HG02852 (cell line): Measurements from ENCODE around the gene PLD6.
A peak's percentile ranks its signal among the peaks of the same experiment; 100 is the strongest.

Source experiments
- ATAC-seq: cut with Tn5 transposase; IDR thresholded peaks from one replicate; pipeline ENCODE4 v1.9.1; 2021; ENCODE audit warnings: mild to moderate bottlenecking, moderate library complexity; ENCODE audit not compliant: unreplicated experiment

The PLD6 gene

DNA sequence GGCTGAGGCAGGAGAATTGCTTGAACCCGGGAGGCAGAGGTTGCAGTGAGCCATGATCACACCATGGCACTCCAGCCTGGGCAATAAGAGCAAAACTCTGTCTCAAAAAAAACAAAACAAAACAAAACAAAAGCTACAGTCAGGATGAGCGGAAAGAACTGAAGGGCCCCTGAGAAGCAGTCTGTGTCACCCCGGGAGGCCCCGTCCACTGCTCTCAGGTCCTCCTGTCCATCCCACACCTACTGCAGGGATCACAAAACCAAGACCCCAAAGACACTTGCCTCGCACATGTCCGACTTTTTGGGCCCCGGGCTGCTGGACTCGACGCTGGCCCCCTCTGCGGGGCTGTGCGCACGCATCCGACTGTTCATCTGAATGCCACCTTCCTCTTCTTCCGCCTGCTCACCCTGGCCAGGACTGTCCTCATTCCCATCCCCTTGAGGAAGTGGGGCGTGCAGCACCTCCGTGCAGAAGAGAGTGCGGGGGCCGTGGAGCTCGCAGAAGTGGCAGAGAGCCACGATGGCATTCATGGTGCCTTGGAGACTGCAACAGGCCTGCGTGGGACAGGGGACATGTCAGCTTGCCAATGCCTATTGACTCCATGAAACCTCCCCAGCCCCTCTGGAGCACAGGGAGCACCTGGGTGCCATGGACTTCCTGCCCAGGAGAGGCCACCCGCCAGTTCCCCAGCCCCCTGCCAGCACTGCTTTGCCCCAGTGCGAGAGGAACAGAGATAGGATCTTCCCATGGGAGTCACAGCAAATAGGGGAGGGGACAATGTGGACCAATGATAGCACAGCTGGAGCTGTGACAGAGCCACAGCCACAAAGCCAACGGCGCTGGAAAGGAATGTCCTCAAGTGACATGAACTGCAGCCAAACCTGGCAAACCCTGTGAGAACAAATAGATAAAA, 21.7 kb upstream of the PLD6 start:
- no peak for ATAC-seq

DNA sequence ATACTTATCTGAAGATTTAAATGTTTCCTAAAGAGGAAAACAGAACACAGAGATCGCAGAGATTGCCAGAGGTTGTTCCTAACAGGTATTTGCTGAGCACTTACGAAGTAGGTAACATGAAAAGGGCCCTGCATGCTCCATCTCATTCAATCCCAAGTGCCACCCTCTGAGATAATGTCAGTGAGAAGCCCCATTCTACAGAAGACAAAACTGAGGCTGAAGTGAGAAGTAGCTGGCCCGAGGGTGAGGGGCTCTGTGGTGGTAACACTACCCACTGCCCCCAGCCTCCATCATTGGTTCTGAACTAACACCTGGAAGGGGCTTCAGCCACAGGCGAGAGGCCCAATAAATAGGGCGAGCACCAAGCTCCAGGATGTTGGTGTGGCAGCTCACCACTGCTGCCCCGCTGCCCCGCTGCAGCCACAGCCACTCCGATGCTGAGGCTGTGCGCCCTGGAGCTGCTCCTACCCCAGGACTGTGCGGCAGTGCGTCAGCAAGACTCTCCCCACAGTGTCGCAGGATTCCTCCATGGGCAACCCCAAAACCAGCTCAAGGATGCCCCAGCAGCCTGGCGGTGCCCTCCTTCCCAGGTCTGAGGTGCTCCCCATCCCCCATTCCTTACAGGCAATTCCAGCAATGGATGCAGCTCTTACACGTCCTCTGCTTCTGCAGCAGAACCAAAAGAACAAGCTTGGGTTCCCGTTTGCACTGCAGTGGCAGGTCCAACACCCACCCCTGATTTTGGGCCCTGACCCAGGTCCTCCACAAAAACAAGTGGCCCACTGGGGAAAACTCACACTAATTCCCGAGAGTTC, 20.5 kb upstream of the PLD6 start:
- no peak for ATAC-seq

DNA sequence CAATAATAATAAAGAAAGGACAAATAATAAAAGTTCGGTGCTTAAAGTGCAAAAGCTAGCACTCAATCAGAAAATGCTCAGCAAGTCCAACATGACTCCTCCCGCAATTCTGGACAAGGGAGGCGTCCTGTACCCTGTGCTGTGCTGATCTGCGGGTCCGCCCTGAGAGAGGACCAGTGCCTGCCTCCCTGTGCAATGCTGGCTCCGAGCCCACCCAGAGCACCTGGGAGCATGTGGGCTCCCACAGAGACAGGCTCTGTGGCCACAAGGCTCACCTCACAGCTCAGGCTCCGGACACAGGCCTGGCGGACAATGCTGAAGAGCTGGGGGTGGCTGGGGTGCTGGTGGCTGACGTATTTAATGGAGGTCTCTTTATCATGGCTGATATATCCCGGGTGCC, 19.8 kb upstream of the PLD6 start:
- no peak for ATAC-seq

DNA sequence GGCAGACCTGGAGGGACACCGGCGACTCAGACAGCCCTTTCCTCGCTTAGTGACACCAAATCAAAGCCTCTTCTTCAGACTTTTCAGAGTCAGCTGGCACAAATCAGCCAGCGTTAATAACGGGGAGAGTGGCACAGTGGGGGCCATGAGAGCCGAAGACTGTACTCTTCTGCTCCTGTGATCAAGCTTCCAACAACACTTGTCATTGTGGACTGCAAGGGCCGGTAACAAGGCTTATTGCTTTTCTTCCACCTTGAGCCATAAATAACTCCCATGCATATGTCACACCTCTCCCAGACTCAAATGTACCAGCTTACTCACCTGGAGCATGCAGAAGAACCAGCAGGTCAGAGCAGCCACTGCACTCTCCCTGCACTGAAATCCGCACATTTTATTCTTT, 18.0 kb upstream of the PLD6 start:
- no peak for ATAC-seq

DNA sequence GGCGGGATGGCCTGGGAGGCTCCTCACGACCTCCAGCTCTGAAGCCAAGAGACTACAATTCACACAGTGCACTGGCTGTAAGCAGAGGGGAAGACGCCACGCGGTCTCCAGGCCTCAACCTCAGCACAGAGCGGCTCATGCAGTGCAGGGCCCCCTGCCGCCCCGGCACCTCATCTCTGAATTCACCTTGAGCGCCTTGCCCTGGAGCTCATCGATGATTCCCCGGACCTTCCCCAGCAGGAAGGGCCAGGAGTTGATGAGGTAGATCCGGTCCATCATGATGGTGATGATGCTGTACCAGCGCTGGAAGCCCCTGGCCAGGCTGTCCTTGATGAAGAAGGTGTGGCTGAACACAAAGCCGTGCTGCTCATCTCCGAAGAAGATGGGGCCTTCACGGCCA, 17.6 kb upstream of the PLD6 start:
- ATAC-seq, result no peak

DNA sequence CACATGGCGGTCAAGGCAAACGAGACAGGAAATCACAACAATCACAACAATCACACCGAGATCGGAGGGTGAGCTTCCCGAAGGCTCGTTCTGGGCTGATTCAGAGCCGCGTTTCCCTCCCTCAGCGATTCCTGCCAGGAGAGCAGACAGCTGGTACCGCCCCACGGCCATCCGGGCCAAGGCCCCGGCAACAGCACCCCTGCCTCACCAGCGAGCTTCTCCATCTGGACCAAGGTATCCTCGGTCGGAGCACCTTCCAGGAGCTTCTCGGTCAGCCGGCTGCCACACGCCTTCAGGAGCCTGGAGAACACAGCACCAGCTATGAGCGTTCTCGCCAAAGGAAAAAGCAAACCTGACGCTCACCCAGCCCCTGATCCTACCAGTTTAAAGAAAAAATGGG, 15.2 kb upstream of the PLD6 start:
- ATAC-seq, result no peak

DNA sequence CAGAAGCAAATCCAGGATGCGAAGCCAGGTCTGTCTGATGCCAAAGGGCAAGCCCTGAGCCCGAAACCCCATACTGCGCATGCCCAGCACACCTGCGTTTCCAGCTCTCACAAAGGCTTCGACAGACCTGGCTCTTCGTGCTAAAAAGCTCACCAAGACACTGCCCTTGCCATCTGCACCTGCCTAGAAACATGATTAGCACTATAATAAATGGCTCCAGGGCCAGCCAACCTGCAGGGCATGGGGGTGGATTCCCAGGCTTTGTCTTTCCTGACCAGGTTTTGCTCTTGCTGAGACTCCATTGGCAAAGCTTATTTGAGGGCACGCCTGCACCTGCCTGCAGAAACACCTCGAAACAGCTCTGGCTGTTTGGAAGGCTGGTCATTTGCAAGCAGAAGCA, 14.4 kb upstream of the PLD6 start:
- no peak for ATAC-seq

DNA sequence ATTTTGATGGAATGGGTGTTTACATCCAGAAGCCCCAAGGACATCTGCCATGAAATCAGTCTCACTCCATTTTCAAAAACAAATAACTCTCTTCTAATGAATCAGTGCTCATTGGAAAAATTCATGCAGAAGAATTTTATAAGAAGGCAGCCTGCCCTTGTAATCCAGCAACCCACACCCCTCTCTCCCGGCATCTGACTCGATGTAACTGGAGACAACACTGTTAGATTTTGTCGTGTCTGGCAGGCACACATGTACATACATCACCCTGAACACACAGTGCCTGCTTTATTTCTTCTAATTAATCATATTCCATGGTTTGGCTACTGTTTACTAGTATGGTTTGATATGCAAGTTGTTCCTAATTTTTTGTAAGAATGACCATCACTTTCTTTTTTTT, 11.9 kb upstream of the PLD6 start:
- ATAC-seq, result no peak

DNA sequence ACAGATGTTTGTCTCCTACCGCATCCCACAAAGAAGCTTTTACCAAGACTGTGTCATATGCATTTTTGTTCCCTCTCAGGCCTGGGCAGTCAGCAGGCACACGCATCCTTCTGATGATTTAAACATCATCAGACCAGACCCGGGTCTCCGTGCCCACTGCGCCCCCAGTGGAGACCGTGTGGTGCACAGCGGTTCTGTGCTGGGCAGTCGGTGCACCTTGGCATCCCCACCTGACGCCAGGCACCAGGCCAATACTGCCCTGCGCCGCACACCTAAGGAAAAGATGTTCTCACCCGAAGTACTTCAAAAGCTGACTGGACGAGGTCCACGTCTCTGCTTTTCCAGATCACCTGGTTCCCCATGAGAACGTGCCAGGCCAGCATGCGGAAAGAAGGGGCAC, 10.6 kb upstream of the PLD6 start:
- no peak for ATAC-seq

DNA sequence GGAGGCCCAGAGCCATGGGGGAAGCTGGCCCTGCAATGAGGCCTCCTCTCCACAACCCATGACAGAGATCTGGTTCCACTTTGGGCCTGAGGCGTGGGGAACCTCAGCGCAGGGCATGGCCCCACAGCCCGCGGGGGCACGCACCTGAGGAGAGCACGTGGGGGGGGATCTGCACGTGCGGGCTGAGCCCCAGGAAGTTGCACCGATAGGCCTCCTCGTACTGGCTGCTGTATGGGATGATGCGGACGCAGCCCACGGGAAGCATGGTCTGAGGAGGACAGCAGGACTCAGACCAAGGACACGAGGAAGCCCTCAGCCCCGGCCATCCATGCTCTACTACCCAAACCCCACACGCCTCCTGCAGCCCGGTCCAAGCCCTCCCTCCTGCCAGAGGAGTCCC, 10.1 kb upstream of the PLD6 start:
- no peak for ATAC-seq

DNA sequence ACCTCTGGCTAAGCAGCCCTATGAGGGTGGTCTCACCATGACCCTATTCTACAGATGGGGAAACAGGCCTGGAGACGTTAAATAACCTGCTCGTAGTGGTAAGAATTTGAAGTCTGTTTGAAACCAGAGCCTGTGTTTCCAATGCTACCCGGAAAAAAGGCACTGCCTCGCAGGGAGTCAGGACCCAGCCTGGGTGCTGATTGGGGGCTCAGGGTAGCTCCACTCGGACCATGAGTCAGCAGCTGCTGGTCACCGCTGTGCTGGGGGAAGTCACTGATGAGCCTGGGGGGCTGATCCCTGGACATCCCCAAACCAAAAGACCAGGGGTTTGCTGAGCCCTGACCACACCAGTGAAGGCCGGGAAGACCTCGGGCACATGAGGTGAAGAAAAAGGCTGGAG, 9.4 kb upstream of the PLD6 start:
- no peak for ATAC-seq

DNA sequence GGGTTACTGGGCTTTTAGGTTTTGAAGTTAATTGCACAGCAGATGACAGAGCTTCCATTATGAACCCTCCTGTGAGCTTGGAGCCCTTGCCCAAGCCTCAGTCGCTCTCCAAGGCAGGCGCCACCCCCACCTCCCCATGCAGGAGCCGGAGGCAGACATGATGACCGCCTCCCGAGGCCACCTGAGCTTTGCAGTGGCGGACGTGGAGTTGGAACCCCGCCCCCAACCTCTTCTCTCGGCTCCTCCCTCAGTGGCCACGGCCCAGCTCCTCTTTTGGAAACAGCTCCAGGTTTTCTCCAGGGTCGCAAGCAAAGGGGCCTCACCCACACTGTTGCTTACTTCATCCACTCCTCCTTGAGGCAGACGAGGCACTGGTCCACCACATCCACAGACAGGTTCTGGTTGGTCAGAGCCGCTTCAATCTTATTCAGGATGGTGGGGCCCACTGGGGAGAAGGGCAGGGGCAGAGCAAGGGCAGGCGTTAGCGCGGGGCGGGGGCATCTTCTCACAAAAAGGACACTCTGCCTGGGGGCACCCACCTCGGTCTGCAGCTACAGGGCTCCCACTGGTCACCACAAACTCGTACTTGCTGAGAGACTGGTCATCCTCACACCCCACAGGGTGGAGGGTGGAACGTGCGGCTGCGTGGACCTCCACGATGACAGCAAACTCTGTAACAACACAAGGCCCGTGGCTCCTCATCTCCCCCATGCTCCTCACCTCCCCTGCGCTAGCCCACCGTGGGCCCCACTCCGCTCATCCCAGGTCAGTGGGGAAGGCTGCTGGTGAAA, 8.7 kb upstream of the PLD6 start:
- no peak for ATAC-seq

DNA sequence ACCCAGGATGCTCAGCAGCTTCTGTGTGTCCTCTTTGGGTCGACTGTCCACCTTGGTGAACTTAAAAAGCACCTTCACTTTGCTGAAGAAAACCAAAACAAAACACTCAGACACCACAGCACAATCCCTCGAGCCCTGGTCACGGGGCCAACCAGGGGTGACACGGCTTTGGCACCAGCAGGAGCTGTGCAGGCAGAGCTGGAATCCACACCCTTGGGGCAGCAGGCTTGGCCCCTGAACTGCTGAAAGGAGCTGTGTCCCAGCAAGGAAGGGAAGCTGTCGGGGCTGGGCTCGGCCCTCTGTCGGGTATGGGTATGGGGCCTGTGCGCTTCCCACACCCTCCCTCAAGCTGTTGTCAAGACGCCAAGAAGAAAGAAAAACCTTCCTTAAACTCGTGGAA, 7.6 kb upstream of the PLD6 start:
- no peak for ATAC-seq

DNA sequence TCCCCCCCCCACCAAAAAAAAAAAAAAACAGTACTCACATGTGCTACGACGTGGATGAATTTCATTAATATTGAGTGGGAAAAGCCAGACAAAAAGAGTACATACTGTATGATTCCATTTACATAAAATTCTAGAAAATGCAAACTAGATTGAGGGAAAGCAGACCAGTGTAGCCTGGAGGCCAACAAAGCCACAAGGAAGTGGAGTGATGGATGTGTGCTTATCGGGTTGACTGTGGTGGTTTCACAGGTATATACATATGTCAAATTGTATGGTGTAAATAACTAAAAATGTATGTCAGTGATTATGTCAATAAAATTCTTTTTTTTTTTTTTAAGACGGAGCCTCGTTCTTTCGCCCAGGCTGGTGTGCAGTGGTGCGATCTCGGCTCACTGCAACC, 1.9 kb upstream of the PLD6 start:
- ATAC-seq, result no peak

DNA sequence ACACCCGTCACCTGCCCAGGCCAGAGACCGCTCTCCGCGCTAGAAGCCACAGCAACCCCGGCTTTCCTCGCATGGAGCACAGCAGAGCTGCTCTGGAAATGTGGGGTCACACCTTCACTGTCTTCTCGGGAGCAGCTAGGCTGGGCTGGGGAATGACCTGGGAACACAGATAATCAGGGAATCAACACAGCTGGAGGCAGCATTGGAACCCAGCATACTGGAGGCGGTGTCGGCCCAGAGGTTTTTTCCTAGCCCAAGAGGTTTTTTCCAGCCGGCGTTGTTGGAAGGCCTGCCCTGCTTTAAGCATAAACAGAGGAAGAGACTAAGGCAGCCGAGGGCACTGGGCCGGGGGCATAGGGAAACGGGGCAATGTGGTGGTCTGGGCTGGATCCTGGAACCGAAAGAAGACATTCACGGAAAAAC, 791 bp upstream of the PLD6 start:
- no peak for ATAC-seq

DNA sequence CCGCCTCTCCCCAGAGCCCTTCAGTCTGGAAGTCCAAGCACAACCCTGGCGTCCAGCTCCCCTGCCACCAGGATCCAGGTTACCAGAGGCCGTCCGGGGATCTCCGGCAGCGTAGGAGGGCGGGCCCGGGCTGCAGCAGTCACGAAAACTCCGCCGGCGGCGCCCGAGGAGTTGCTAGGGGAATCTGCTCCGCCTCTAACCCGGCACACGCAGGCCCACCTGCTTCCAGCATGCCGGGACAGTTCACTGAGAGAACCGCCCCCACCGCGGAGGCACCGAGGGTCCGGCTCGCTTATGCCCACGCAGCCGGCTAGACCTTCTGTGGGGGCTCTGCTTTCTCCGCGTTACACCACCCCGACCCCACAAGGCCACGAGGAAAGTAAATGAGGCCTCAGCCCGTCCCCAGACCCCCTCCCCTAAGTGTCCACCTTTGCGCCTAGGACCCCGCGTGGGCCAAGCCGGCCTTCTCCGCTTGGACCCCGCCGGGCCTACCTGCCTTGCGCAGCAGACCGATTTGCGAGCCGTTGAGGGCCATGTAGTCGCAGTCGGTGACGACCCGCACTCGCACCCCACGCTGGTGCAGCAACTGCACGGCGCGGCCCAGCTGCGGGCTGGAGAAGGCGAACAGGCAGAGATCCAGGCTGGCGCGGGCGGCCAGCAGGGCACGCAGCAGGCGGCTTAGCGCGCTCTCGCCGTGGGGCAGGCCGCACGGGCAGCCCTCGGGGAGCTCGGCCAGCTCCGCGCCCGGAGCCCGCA, 587 bp downstream of the PLD6 start:
- ATAC-seq, result peak; percentile 46

DNA sequence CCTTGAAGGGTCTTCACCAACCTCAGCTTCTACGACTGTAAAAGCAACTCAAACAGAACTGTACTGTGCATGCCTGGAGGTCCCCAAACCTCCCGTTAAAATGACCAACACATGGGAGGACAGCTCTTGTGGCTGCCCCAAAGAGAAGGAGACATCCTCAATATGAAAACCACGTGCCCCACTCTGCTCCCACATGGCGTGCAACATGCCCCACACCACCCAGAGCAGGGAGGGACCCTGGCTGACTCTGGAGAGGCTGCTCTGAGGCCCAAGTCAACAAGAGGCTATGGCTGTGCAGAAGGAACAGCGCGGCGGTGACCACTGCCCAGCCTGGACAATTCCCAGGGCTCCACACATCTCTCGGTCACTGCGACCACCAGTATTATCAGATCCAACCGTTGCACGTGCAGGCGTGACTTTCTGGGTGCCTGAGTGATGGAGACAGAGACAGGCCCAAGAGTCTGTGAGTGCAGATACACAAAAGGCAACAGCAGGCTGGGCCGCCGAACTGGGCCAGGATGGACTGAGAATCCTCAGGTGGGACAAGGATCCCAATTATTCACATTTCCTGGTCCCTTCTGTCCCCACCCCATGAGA, 1.4 kb downstream of the PLD6 start:
- no peak for ATAC-seq

DNA sequence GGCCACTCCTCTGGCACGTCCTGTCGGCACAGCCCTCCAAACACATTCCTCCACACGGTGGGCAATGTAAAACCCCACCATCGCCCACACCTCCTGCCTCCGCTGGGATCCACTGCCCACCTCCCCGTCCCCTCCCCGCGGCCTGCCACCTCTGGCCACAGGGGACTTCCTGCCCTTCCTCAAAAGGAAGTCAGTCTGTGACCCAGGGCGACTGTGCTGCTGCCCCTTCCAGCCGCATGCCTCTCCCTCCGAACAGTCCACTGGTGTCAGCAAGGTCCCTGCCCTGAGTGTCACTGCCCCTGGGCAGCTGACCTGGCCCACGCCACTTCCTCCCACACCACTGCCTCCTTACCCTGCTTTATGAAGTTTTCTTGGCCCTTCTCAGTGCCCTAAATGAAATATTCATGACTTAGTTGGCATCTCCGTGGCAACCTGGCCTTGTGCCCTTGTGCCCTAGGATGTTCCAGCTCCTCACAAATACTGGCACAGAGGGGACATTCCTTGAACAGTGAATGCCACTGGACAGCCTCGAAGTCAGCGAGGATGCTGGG, 2.0 kb downstream of the PLD6 start:
- no peak for ATAC-seq

DNA sequence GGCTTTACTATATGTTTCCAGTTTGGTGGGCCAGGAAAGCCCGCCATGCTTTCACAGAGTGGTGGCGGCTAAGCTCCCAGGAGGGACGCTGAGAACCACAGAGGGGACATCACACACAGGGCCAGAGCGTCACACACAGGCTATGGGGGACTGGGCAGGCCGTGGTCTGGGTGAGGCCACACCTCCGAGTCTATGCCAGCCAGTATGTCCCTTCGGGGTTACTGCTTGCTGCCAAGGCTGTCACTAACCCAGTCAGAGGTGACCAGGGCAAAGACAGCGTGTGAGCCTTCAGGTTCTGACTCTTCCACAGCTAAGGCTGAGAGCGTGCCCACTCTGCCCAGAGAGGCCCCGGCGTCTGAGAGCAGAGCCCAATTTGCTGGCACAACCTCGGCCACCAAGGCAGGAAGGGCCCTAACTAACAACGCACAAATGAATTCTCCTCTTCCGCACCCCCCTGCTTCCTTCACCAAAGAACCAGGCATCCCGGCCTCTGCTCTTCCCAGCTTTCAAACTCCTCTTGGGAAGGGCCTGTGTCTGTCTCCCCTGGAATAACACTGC, 2.9 kb downstream of the PLD6 start:
- ATAC-seq, result no peak

DNA sequence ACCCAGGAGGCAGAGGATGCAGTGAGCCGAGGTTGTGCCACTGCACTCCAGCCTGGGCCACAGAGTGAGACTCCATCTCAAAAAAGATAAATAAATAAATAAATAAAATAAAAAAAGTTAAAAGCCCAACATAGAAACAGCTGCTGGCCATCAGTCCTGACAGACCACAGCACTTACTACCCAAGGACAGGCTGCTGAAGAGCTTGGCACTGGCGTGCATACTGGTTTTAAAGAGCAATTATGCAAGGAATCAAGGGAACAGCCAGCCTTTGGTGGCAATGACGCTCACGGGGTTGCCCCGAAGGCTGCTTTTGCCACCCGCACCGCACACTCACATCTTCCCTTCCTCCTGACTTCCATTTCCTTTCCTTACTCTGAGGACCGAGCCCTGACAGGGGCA, 4.2 kb downstream of the PLD6 start:
- ATAC-seq, result no peak
